HG03565 (cell line): ENCODE results near the gene CTCF.

Experiments used
- ATAC-seq: cut with Tn5 transposase; IDR thresholded peaks from one replicate; pipeline ENCODE4 v1.9.1; 2021; ENCODE audit warnings: mild to moderate bottlenecking, moderate library complexity; ENCODE audit not compliant: unreplicated experiment

The CTCF gene

DNA sequence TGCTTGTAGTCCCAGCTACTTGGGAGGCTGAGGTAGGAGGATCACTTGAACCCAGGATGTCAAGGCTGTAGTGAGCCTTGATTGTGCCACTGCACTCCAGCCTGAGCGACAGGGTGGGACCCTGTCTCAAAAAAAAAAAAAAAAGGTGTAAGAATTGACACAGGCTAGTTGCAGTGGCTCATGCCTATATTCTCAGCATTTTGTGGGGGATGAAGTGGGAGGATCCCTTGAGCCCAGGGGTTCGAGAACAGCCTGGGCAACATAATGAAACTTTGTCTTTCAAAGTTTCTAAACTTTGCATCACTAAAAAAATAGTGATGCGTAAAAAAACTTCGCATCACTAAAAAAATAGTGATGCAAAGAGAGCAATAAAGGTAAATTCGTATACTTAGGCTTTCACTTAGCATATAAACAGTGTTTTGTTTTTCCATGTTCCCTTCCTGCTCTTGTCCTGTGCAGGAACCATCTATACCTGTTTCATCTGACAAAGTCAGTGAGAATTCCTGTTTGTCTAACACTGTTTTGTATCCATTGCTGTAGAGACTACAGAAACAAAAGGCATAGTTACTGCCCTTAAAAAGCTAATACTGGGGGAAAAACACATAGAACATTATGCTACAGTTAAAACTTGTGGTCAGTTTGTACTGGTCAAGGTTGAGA is 32.1 kb downstream of the CTCF start:
- no peak for ATAC-seq

DNA sequence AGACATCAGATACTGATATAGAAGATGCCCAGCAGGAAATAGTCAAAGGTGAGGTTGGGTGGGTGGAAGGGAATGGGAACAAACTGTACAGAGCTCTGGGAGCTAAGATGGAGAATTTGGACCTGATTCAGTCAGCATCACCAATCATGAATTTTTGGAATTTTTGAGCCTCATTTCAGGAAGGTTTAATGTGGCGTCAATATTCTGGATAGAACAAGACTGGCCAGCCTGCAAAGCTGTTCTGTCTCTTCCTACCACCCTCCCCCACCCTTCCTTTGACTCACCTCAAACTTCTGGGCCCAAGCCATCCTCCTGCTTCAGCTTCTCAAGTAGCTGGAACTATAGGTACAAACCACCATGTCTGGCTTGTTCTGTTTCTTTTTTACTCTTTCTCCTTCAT is 32.6 kb downstream of the CTCF start:
- no peak for ATAC-seq

DNA sequence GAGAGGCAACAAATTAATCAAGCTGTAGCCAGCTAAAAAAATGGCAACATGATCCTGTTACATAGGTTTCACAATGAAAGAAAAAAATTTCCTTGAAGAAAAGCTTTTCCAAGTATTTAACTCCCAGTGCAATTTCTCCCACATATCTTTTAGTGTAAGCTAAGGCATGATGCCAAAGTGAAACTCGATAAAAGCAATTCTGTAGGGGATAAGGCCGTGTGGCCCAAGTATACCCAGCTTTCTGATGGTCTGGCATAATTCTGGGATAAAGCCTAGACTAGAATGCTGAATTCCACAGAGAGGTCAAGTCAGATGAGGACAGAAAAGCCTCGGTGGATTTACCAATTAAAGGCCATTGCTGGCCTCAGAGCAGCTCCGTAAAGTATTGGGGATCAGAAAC is 36.2 kb downstream of the CTCF start:
- ATAC-seq: no peak

DNA sequence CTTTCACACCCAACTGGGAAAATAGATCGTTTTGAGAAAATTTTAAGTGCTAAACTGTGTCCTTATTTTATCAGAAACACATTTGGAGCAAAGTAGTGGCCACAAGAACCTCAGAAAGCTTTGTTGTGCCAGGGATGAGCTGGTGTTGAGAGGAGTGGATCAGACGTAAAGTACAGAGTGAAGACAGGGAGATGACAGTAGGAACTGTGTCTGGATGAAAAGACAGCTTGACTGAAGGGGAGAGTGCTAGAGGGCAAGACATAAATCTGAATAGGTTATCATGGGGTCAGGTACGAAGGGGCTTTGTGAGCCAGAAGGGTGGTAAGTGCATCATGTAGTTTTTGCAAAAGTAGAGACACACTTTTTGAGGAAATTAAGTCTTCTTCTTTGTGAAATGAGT is 43.3 kb downstream of the CTCF start:
- no peak for ATAC-seq

DNA sequence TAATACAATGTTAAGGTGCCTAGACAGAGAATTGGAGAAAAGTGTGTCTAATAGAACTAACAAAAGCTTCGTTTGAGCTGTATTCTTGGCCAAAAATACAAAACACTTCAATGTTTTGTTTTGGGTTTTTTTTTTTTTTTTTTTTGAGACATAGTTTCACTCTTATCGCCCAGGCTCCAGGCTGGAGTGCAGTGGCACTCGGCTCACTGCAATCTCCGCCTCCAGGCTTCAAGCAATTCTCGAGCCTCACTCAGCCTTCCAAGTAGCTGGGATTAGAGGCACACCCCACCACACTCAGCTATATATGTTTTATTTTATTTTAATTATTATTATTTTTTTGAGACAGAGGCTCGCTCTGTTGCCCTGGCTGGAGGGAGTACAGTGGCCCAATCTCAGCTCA is 44.3 kb downstream of the CTCF start:
- no peak for ATAC-seq

DNA sequence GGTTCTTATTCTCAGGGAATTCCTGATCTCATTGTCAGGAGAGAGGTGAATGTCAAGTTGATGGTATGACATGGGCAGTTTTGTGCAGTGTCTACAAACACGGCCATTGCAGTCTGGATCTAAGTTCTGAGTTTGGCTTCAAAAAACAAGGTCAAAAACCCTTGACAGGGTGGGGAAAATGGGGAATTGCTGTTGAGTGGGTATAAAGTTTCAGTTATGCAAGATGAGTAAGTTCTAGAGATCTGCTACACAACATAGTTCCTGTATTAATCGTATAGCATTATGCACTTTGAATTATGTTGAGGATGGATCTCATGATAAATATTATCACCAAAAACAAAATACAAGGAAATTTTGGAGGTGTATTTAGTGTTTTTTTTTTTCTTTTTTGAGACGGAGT is 46.0 kb downstream of the CTCF start:
- no peak for ATAC-seq

DNA sequence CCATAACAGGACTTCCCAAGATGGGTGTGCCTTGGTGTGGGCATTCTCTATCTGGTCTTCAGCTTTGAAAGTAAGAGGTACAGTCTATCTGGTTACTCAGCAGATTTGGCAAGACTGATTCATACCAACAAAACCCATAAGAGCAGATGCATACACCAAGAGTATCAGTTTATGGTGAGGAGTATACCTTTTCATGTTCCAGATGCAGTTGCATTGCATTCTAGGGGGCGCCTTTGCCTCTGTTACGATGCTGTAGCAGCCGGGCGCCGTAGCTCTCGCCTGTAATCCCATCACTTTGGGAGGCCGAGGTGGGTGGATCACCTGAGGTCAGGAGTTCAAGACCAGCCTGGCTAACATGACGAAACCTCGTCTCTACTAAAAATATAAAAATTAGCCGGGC is 51.5 kb downstream of the CTCF start:
- ATAC-seq: no peak

DNA sequence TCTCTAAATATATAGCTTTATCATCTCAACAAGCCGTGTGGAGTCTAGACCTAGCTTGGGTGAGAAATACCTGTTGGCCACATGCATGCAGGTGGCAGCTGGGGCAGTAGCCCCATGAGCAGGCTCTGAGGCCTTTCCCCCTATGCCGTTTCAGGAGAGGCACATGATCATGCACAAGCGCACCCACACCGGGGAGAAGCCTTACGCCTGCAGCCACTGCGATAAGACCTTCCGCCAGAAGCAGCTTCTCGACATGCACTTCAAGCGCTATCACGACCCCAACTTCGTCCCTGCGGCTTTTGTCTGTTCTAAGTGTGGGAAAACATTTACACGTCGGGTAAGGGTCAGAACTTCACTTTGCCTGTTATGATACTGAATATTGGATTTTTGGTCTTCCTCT is 65.9 kb downstream of the CTCF start:
- ATAC-seq: no peak

DNA sequence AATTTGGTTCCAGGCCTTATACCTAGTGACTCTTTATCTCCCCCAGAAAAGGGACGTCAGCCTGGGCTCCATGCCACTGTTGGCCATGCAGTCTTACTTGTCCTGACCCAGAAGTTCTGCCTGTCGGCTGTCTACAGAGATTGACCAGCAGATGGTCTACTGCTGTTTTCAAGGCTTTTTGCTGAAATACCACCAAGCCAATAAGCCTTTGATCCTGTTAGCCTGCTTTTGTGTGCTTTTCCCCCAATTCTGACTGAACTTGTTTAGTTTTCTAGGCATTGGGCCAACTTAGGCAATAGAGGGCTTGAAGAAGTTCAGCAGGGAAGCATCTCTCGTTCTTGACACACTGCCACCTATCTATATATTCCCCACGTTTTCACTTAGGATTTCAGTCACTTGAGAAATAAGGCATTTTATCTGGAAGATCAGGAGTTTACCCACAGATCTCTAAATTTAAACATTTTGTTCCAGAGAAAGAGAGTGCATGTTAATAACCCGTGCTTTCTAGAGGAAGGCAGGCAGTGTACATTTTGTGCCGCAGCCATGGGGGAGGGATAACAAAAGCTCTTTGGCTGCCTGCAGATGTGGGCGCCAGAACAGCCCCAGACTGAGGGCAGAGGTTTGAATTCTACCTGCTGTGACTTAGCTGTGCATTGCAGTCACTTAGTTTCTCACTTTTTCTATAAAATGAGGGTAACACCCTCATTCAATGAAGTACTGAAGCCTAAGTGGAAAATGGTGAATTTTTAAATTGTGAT is 70.3 kb downstream of the CTCF start:
- ATAC-seq: no peak

DNA sequence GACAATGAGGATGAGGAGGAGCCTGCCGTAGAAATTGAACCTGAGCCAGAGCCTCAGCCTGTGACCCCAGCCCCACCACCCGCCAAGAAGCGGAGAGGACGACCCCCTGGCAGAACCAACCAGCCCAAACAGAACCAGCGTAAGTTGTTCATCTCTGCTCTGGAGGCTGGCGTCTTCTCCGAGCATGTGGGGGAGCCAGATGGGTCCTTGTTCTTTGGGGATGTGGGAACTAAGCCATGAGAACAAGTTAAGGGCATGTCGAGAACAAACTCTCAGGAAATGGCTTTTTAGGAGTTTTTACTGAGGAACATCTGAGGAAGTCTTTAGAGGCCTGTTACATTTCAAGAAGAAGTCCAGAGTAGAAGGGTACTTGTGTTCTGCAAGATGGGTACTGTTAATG is 74.4 kb downstream of the CTCF start:
- ATAC-seq: no peak

DNA sequence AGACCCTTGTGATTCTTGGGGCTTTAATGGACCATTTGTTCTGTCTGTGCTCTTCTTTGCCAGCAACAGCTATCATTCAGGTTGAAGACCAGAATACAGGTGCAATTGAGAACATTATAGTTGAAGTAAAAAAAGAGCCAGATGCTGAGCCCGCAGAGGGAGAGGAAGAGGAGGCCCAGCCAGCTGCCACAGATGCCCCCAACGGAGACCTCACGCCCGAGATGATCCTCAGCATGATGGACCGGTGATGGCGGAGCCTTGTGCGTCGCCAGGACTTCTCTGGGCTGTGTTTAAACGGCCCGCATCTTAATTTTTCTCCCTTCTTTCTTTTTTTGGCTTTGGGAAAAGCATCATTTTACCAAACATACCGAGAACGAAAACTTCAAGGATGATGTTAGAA is 75.3 kb downstream of the CTCF start:
- ATAC-seq: no peak

DNA sequence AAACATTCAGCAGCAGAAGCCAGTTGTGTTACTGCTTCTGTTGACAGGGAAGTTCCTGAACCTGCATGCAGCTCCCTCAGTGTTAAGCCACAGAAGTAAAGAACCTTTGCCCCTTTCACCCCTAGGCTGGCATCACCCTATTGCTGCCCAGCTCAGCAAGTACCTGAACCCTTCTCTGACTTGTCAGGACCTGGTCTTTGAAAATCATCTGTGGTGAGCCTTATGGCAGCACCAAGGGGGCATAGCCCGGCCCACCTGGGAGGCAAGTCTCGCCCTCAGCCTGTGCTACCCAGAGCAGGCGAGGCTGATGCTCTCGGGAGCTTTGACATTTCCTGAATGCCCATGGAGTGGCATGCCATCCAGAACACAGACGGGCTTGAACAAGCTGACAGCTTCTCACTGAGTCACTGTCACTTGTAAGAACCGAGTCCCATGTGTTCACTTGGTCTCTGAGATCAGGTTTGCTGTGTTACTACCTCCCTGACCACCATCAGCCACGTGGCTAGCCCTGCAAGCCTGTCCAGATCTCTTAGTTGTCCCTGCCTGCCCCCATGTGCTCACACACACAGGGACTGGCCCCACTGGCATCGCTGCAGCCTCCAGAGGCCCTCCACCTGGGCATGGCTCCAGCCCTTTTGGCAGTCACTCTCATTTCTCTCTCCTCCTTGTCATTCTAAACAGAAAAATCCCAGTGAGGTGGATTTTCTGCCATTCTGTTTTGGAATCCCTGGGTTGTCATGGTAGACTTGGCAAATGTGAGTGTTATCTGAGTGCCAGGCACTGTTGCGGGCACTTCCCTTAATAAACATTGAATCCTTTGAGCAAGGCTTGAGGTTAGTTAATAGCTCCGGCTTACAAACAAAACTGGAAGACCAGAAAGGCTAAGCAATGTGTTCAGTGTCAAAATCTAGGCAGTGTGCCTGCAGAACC is 79.7 kb downstream of the CTCF start:
- ATAC-seq: no peak

DNA sequence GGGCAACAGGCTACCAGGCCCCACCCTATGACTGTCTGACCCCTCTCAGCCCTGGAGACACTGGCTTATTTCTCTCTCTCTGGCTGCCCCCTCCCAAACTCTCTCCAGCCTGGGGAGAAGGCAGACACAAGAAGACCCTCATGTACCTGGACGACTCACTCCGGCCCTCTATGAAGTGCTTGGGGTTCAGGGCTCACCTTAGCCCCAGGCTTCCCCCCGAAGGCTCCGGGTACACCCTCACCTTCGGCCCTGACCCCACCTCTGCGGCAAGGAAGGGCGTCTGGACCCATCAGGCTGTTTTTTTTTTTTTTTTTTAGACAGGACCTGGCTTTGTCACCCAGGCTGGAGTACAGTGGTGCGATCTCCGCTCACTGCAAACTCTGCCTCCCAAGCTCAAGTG is 81.7 kb downstream of the CTCF start:
- ATAC-seq: no peak

DNA sequence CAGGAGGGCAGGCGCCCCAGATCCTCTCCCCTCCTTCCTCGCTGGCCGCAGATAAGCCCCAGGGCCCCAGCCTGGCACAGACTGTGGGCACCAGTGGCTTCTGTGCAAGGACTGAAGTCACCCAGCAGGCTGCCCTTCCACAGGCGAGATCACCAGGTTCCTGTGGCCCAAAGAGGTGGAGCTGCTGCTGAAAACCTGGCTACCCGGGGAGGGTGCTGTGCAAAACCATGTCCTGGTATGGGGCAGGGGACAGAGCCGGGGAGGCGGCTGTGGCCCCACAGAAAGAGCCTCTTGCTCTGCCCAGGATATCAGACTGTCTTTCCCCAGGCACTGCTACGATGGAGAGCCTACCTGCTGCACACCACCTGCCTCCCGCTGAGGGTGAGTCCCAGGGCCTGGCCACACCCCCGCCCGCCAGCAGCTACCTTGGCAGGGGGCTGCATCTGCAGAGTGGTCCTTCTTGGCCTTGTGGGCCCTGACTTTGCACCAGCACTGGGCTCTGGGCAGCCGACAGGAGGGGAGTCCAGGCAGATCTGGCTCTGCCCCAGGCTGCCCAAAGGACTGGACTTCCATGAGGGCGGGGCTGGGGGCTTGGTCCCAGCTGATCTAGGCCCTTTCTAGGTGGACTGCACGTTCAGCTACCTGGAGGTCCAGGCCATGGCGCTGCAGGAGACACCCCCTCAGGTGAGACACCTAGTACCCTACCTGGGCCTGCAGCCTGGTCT is 83.2 kb downstream of the CTCF start:
- ATAC-seq: no peak

DNA sequence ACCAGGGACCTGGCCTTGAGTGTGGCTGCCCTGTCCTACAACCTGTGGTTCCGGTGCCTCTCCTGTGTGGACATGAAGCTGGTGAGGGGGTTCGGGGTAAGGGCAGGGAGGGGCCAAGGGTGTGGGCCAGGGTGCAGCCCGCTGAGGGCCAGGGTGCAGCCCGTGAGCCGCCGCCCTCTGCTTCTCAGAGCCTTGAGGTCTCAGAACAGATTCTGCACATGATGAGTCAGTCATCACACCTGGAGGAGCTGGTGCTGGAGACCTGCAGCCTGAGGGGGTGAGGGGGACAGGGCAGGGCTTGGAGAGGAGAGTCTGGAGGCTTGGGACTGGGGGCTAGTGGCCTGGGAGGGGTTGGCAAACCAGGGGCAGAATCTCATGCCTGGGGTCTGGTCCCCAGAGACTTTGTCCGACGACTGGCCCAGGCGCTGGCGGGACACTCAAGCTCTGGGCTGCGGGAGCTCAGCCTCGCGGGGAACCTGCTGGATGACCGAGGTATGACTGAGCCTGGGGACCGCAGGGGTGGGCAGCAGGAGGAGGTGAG is 84.9 kb downstream of the CTCF start:
- ATAC-seq: no peak

DNA sequence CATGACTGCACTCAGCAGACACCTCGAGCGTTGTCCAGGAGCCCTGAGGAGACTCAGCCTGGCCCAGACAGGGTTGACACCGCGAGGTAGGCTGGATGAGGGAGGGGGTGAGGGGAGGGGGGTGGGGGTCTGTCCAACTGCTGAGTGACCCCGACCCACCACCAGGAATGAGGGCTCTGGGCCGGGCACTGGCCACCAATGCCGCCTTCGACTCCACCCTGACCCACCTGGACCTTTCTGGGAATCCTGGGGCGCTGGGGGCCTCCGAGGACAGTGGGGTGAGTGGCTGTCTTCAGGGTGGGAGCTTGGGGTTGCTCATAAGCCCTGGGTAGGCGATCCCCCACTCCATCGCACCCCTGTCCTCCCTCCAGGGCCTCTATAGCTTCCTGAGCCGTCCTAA is 85.4 kb downstream of the CTCF start:
- no peak for ATAC-seq

DNA sequence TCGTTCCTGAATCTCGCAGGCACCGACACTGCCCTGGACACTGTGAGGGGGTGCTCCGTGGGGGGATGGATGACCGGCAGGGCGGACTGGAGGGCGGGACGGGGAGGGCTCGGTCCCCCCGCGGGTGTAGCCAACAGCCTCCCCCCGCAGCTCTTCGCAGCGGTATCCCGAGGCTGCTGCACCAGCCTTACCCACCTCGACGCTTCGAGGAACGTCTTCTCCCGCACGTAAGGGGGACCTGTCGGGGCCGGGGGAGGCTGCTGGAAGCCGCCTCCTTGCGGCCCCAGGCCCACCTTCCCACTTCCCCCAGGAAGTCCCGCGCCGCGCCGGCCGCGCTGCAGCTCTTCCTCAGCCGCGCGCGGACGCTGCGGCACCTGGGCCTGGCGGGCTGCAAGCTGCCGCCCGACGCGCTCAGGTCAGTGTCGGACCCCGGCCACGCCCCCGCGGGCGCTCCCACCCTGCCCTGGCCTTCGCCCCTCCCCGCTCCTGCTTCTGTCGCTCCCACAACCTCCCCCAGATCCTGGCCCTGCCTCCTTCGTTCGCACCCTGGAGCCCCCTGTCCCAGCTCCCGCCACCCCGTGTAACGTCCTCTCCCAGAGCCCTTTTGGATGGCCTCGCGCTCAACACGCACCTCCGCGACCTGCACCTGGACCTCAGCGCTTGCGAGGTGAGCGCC is 85.9 kb downstream of the CTCF start:
- no peak for ATAC-seq

DNA sequence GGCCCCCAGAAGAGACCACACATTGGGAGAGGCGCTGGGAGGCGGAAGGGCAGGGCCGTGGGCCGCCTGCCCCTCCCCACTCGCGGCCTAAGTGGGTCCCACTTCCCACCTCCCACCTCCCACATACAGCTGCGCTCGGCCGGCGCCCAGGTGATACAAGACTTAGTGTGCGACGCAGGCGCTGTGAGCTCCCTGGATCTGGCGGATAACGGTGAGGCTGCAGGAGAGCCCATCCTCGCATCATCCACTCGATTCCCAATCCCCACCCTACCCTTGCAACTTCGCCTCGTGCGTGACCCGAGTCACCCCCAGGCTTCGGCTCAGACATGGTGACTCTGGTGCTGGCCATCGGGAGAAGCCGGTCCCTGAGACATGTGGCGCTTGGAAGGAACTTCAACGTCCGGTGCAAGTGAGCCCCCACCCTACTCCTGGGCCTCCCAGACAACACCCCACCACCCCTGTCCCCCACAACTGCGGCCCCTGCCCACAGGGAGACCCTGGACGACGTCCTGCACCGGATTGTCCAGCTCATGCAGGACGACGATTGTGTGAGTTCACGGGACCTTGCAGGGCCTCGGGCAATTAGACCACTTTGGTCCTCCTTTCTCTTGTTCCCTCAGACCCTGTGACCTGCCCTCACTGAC is 86.6 kb downstream of the CTCF start:
- ATAC-seq: no peak

DNA sequence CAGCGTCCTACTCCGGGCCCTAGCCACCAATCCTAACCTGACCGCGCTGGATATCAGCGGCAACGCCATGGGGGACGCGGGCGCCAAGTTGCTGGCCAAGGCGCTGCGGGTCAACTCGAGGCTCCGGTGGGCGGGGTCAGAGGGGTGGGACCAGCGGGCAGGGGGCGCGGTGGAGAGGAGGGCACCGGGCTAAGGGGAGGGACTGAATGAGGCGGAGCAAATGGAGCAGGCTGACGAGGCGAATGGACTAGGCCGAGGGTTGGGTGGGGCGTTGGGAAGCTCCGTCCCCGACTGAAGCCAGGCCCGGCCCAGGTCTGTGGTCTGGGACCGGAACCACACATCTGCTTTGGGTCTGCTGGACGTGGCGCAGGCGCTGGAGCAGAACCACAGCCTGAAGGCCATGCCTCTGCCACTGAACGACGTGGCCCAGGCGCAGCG is 87.2 kb downstream of the CTCF start:
- no peak for ATAC-seq

DNA sequence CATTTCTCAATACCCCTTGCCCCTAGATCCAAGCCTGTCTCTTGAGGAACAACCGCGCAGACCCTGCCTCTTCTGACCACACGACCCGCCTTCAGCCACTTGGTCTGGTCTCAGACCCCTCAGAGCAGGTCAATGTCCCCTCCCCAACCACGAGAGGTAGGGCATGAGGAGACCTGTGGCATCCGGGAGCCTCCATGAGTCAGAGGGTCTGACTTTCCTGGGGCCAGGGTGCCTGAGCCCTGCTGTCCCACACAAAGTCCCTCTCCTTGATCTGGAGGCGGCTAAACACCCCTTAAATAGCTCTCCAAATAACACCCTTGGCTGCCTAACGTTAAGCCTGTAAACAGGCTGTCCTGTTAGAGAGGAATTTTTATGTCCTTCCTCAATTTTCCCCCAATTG is 87.7 kb downstream of the CTCF start:
- ATAC-seq: no peak
